Measurements from ENCODE around the gene POMT1. TPM values are rescaled to one million over a fixed set of nuclear protein-coding genes. Genes with fewer than 3 reads are reported as not detected.
A peak's percentile ranks its signal among the peaks of the same experiment; 100 is the strongest.
"Not testable (repeated sequence)": the region's sequence is repeated elsewhere in the genome, so short reads cannot be mapped to it uniquely, and the experiment has no call there.

Gene POMT1
- total RNA-seq, 2 donors from 2014 or later = 36.5 to 59.5 TPM

DNA sequence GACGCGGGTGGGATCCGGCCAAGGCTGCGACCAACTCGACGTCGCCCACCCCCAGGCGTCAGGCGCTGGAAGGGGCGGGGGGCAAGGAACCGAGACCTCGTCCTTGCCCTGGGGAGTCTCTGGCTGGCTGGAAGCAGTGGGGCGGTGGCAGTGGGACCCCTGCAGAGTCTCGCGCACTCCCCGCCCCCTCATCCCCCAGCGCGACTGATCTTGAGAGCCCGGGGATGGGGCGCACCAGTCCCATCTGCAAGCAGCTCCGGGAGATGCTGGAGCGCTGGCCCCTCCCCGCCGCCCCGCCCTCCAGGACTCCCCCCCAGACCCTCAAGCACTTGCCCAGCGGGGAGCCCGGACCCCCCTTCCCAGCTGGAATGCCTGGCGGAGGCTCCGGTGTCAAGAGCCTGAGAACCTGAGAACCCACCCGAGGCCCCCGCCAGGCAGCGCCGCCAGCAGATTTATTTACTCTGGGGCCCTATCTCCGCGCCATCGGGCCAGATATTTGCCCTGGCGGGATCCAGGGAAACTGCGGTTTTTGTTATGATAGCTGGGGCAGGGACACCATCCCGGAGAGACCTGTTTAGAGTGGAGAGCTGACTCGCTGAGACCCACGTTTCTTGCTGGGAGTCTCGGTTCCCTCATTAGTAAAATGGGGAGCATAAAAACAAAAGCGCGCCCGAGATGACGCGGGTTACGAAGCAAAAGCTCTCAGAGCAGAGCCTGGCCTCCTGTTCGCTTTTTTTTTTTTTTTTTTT lies 43.8 kb downstream of the POMT1 start:
- TF ChIP-seq, protein P1, sequence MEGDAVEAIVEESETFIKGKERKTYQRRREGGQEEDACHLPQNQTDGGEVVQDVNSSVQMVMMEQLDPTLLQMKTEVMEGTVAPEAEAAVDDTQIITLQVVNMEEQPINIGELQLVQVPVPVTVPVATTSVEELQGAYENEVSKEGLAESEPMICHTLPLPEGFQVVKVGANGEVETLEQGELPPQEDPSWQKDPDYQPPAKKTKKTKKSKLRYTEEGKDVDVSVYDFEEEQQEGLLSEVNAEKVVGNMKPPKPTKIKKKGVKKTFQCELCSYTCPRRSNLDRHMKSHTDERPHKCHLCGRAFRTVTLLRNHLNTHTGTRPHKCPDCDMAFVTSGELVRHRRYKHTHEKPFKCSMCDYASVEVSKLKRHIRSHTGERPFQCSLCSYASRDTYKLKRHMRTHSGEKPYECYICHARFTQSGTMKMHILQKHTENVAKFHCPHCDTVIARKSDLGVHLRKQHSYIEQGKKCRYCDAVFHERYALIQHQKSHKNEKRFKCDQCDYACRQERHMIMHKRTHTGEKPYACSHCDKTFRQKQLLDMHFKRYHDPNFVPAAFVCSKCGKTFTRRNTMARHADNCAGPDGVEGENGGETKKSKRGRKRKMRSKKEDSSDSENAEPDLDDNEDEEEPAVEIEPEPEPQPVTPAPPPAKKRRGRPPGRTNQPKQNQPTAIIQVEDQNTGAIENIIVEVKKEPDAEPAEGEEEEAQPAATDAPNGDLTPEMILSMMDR (IDR thresholded peaks at IDR 0.05) = peak in 2 of 4 experiments; percentile 31 to 32
- no peak for TF ChIP-seq POLR2AphosphoS5 (IDR thresholded peaks at IDR 0.05)
- peak overlapping the region; percentile 27 to 41 for H3K4me3 ChIP-seq
- H3K27me3 ChIP-seq (replicated peaks; ENCODE audit: insufficient read depth) = no peaks in the 10 kb centered on the region
- H3K27ac ChIP-seq = no peak overlapping the region
- H3K4me1 ChIP-seq (replicated peaks) = peaks cover 8% of the 10 kb centered on the region
- DNase-seq (ENCODE audit: low spot score) = peak; percentile 23
- WGBS = 3% methylated on average over 41 of the region's 49 CpGs
- intact Hi-C loops (cut with DNase I) = no loop called here
- no peaks in the 10 kb centered on the region for H3K9me3 ChIP-seq
- no peaks in the 10 kb centered on the region for H3K36me3 ChIP-seq

- H3K4me3 ChIP-seq; H3K27me3 ChIP-seq (replicated peaks; ENCODE audit: insufficient read depth); H3K4me1 ChIP-seq (replicated peaks); DNase-seq (ENCODE audit: low spot score); H3K36me3 ChIP-seq; H3K27ac ChIP-seq; H3K9me3 ChIP-seq; intact Hi-C loops (cut with DNase I): not testable (repeated sequence)
- 97% methylated on average over 10 of the region's 10 CpGs for WGBS
These were observed 46.5 kb downstream of the POMT1 start for GRCh38 chr9:131549186-131549585.

DNA sequence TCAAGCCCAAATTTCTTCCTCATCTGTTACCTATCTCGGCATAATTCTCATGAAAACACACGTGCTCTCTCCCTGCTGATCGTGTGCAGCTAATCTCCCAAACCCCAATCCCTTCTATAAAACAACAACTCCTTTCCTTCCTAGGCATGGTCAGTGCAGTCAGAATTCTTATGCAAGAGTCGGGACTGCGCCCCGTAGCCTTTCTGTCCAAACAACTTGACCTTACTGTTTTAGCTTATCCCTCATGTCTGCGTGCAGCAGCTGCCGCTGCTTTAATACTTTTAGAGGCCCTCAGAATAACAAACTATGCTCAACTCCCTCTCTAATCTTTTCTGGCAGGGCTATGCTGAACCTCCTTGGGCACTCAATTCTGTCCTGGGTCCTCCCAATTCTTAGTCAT lies 47.7 kb downstream of the POMT1 start:
- H3K27ac ChIP-seq; H3K4me1 ChIP-seq (replicated peaks); H3K27me3 ChIP-seq (replicated peaks; ENCODE audit: insufficient read depth); intact Hi-C loops (cut with DNase I); H3K4me3 ChIP-seq; H3K9me3 ChIP-seq; H3K36me3 ChIP-seq; DNase-seq (ENCODE audit: low spot score): not testable (repeated sequence)
- WGBS = 57% methylated on average over 8 of the region's 8 CpGs

DNA sequence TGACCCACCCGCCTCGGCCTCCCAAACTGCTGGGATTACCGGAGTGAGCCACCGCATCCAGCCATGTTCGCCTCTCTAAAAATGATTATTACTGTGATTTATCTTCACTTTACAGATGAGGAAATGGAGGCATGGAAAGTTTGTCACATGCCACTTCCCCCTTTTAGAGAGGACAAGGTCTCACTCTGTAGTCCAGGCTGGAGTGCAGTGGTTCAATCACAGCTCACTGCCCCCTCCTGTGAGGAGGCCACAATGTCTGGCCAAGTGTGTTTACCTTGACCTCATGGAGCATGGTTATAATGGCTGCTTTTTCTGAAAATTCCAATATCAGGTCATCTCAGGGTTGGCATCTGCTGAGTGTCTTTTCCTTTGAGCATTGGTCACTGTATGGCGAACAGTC lies 49.3 kb downstream of the POMT1 start:
- WGBS = 97% methylated on average over 6 of the region's 6 CpGs
- Histone ChIP-seq H3K36me3 (no peaks in the 10 kb centered on the region), H3K27ac (no peak overlapping the region), H3K4me1 (replicated peaks) (no peaks in the 10 kb centered on the region), H3K4me3 (no peak overlapping the region), H3K9me3 (no peaks in the 10 kb centered on the region), H3K27me3 (replicated peaks; ENCODE audit: insufficient read depth) (no peaks in the 10 kb centered on the region)
- intact Hi-C loops (cut with DNase I) = no loop called here
- TF ChIP-seq POLR2AphosphoS5 (IDR thresholded peaks at IDR 0.05) = no peak
- TF ChIP-seq, protein P1 (IDR thresholded peaks at IDR 0.05) = no peak
- TF ChIP-seq POLR2A (IDR thresholded peaks at IDR 0.05) = no peak
- DNase-seq (ENCODE audit: low spot score) = no peak

GRCh38 chr9:131554087-131554842 lies 51.5 kb downstream of the POMT1 start:
- no peak overlapping the region for H3K4me3 ChIP-seq
- 58% methylated on average over 55 of the region's 60 CpGs for WGBS
- H3K27ac ChIP-seq = no peak overlapping the region
- no peaks in the 10 kb centered on the region for H3K36me3 ChIP-seq
- no peaks in the 10 kb centered on the region for H3K4me1 ChIP-seq (replicated peaks)
- no peaks in the 10 kb centered on the region for H3K27me3 ChIP-seq (replicated peaks; ENCODE audit: insufficient read depth)
- DNase-seq (ENCODE audit: low spot score) = no peak
- intact Hi-C loops (cut with DNase I) = no loop called here
- H3K9me3 ChIP-seq = no peaks in the 10 kb centered on the region
- TF ChIP-seq POLR2A (IDR thresholded peaks at IDR 0.05) (no peak), POLR2AphosphoS5 (IDR thresholded peaks at IDR 0.05) (no peak)
- TF ChIP-seq, protein P1 (IDR thresholded peaks at IDR 0.05) = no peak
